Stimulated activated CD4-positive, alpha-beta T cell treated with anti-CD3 and anti-CD28 coated beads, Interleukin-12 subunit alpha, Interleukin-12 subunit beta, amount 100 ng/mL, for 48 hours (primary cell): ENCODE measurements around the gene TRIM41.
"Not testable (repeated sequence)": the region's sequence is repeated elsewhere in the genome, so short reads cannot be mapped to it uniquely, and the experiment has no call there.

Experiments used
- DNase-seq, 3 donors: peaks; one replicate each; pipeline ENCODE4 v3.0.0-alpha.2; 2020; ENCODE audit warnings: low read depth in 2 of 3, low spot score in 1 of 3

TRIM41 gene

DNA sequence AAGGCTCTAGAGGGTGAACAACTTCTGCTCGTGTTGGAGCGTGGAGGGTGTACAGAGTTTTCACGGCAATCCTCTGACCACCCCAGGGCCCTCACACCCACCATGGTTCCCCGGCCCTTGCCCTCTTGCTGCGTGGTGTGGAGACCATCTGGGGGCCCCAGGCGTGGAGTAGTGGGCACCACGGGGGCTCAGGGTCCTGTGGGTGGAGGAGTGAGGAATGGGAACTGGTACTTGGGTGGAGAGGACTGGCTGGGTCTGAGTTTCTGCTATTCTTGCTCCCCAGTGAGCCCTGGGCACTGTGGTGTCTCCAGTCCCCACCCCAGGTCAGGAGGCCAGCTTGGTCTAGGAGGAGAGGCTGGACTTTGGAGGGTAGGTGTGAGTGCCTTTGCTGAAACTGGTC is 59.8 kb downstream of the TRIM41 start:
- no peak for DNase-seq

DNA sequence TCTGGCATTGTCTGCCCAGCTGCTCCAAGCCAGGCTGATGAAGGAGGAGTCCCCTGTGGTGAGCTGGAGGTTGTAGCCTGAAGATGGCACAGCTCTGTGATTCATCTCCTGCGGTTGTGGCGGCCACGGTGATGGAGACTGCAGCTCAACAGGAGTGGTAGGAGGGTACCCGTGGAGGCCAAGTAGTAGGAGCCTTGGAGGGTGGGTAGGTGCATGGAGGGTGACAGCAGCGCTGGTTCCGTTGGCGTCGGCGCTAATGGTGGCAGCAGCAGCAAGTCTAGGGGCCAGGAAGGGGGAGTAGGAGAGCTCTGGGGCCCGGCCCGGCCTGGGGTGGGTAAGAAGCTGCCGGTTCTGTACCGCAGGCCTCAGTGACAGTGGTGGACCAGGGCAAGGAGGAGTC is 60.3 kb downstream of the TRIM41 start:
- no peak for DNase-seq

DNA sequence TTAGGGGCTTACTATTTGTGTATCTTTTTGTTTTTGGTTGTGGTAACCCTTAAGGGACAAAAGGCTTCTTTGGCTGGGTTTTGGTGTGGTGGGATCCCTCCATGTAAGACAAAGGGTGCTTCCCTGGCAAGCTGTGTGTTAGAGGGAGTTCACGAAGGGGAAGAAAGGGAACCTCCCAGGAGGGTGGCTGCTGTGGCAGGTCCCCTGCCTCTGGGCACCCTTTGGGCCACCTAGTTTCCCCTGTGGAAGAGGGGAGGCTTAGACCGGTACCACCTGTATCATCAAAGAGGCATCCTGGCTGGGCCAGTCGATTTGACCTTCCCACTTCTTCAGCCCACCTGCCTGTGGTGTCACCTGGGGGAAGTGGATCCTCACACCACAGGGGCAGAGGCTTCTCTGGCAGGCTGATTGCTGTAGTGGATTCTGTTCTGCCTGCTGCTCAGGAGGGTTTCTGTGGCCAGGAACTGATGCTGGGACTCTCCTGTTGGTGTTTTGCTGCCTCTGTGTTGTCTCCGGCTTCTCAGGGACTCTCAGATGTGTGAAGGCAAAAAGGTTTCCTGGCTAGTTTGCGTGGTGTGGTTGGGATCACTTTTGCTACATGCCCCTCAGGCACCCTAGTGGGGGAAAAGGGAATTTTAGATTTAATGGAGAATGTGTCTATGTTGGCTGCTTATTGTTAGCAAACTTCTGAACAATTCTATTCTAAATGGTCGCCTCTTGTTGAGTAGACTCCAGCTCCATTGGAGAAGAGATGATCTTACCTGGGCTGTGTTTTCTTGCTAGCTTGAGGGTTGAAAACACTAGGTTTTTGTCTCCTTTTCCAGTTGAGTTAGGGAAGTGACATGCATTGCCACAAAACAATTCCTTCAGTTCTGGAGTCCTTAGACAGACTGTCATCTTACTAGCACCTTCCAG is 61.0 kb downstream of the TRIM41 start:
- not testable (repeated sequence) for DNase-seq
